Fibroblast of lung (primary cell): ENCODE results near the gene FLNB. TPM values are rescaled to one million over a fixed set of nuclear protein-coding genes. Genes with fewer than 3 reads are reported as not detected.

Experiments used
- DNase-seq, 2 donors: peaks; one replicate each; pipeline versions ENCODE4 v3.0.0 to v3.0.0-alpha.2; 2010; ENCODE audit warnings: low read depth in 2 of 2
- H2AFZ ChIP-seq: 2 replicates; pipeline ENCODE4 v1.5.1; 2012; ENCODE audit warnings: low read length, control low read depth, inconsistent platforms
- H3K27ac ChIP-seq: 2 replicates; pipeline ENCODE4 v1.5.1; 2011; ENCODE audit warnings: low read length, control low read depth; ENCODE audit not compliant: insufficient read depth
- H3K27me3 ChIP-seq: 2 replicates; pipeline ENCODE4 v1.5.1; 2011; ENCODE audit warnings: mild to moderate bottlenecking, low read length; ENCODE audit not compliant: control insufficient read depth, insufficient read depth
- H3K36me3 ChIP-seq: 2 replicates; pipeline ENCODE4 v1.5.1; 2011; ENCODE audit warnings: low read length; ENCODE audit not compliant: control insufficient read depth, insufficient read depth
- H3K4me1 ChIP-seq: 2 replicates; pipeline ENCODE4 v1.5.1; 2011; ENCODE audit warnings: low read length; ENCODE audit not compliant: control insufficient read depth, insufficient read depth; ENCODE audit errors: extremely low read depth
- H3K4me2 ChIP-seq: 2 replicates; pipeline ENCODE4 v1.5.1; 2011; ENCODE audit warnings: low read length, control low read depth; ENCODE audit not compliant: insufficient read depth; ENCODE audit errors: extremely low read depth
- H3K4me3 ChIP-seq, 4 experiments: fragments of 200-600 bp in 1 of 4; sonication (generic) in 1 of 4; replicated peaks in 1 of 4; 2 replicates each; pipeline ENCODE4 v1.5.1; 2011 to 2016; ENCODE audit warnings: low read length in 4 of 4, low read depth in 3 of 4, mild to moderate bottlenecking in 3 of 4, control low read depth in 2 of 4, inconsistent platforms in 1 of 4, mixed read lengths in 1 of 4; ENCODE audit not compliant: insufficient read depth in 1 of 4; ENCODE audit errors: control extremely low read depth in 1 of 4
- H3K79me2 ChIP-seq: 2 replicates; pipeline ENCODE4 v1.5.1; 2012; ENCODE audit warnings: mild to moderate bottlenecking, low read length, inconsistent platforms; ENCODE audit not compliant: control insufficient read depth, insufficient read depth
- H3K9ac ChIP-seq: 2 replicates; pipeline ENCODE4 v1.5.1; 2011; ENCODE audit warnings: mild to moderate bottlenecking, low read length, control low read depth; ENCODE audit not compliant: insufficient read depth
- H3K9me3 ChIP-seq: 2 replicates; pipeline ENCODE4 v1.5.1; 2012; ENCODE audit warnings: low read depth, low read length; ENCODE audit not compliant: control insufficient read depth, insufficient read depth
- H4K20me1 ChIP-seq: 2 replicates; pipeline ENCODE4 v1.5.1; 2011; ENCODE audit warnings: low read length; ENCODE audit not compliant: control insufficient read depth, insufficient read depth; ENCODE audit errors: extremely low read depth
- CTCF ChIP-seq, 2 donors: IDR thresholded peaks in 1 of 2; conservative IDR thresholded peaks in 1 of 2; 1 replicate in 1 of 2; 2 replicates in 1 of 2; pipeline ENCODE4 v1.5.1; 2011 to 2012; ENCODE audit warnings: low read length in 2 of 2, control low read depth in 1 of 2, inconsistent platforms in 1 of 2, low read depth in 1 of 2, mild to moderate bottlenecking in 1 of 2
- EZH2 ChIP-seq: IDR thresholded peaks from 2 replicates; pipeline ENCODE4 v1.5.1; 2012; ENCODE audit warnings: low read length, control low read depth, mild to moderate bottlenecking; ENCODE audit errors: missing control alignments
- polyA plus RNA-seq, 2 donors: library from polyadenylated mRNA; depleted of rRNA in 1 of 2; stranded (reverse) in 1 of 2; unstranded in 1 of 2; fragments of >200 nt; gene quantifications; 2 replicates each; pipeline ENCODE4 v1.2.1, GENCODE V29; 2011 to 2012; ENCODE audit warnings: missing spikeins in 1 of 2
- total RNA-seq: library from RNA; depleted of rRNA; stranded (reverse); fragments of >200 nt; gene quantifications from 2 replicates; pipeline ENCODE4 v1.2.1, GENCODE V29; 2014

The FLNB gene
- total and polyA plus RNA-seq, 2 donors (not counting 1 experiment from before 2014, with no cell fraction given): 81.7 to 105 TPM

GRCh38 chr3:58058361-58059263 lies 50.4 kb downstream of the FLNB start:
- H3K36me3 ChIP-seq: no peaks in the 10 kb centered on the region
- no peak overlapping the region for H2AFZ ChIP-seq
- no peaks in the 10 kb centered on the region for H3K9me3 ChIP-seq
- peak overlapping the region; percentile 85 for H3K27ac ChIP-seq
- peaks cover 57% of the 10 kb centered on the region for H3K79me2 ChIP-seq
- DNase-seq: peak; percentile 43 to 83
- H3K4me3 ChIP-seq: no peak overlapping the region
- peak overlapping the region; percentile 20 for H3K9ac ChIP-seq
- no peaks in the 10 kb centered on the region for H3K27me3 ChIP-seq
- no peak for TF ChIP-seq EZH2
- no peak for TF ChIP-seq CTCF (conservative IDR thresholded peaks at IDR 0.05 in 1 of 2, IDR thresholded peaks at IDR 0.05 in 1 of 2; ENCODE audit: low read depth in 1 of 2, low read length in 2 of 2)
- H3K4me2 ChIP-seq: peak overlapping the region; percentile 59
- peaks cover 27% of the 10 kb centered on the region for H3K4me1 ChIP-seq
- H4K20me1 ChIP-seq: no peaks in the 10 kb centered on the region

GRCh38 chr3:58059349-58060321 lies 51.4 kb downstream of the FLNB start:
- Histone ChIP-seq H3K79me2 (peaks cover 52% of the 10 kb centered on the region), H3K27ac (peak overlapping the region; percentile 85), H2AFZ (no peak overlapping the region), H3K9me3 (no peaks in the 10 kb centered on the region), H3K9ac (peak overlapping the region; percentile 20), H3K4me2 (peak overlapping the region; percentile 59), H3K4me3 (peak overlapping the region in 2 of 4 experiments; percentile 1 to 18), H3K36me3 (no peaks in the 10 kb centered on the region), H4K20me1 (no peaks in the 10 kb centered on the region), H3K4me1 (peaks cover 27% of the 10 kb centered on the region), H3K27me3 (no peaks in the 10 kb centered on the region)
- DNase-seq: peak; percentile 91 to 95
- TF ChIP-seq CTCF (conservative IDR thresholded peaks at IDR 0.05 in 1 of 2, IDR thresholded peaks at IDR 0.05 in 1 of 2; ENCODE audit: low read depth in 1 of 2, low read length in 2 of 2) (no peak), EZH2 (no peak)

GRCh38 chr3:58062472-58062871 lies 54.2 kb downstream of the FLNB start:
- Histone ChIP-seq H3K4me1 (peaks cover 30% of the 10 kb centered on the region), H4K20me1 (no peaks in the 10 kb centered on the region), H2AFZ (no peak overlapping the region), H3K27me3 (no peaks in the 10 kb centered on the region), H3K36me3 (no peaks in the 10 kb centered on the region), H3K4me3 (no peak overlapping the region), H3K27ac (no peak overlapping the region), H3K4me2 (no peak overlapping the region), H3K9me3 (no peaks in the 10 kb centered on the region), H3K79me2 (peaks cover 45% of the 10 kb centered on the region), H3K9ac (no peak overlapping the region)
- no peak for TF ChIP-seq EZH2
- no peak for TF ChIP-seq CTCF (conservative IDR thresholded peaks at IDR 0.05 in 1 of 2, IDR thresholded peaks at IDR 0.05 in 1 of 2; ENCODE audit: low read depth in 1 of 2, low read length in 2 of 2)
- DNase-seq: peak in 1 of 2 donors; percentile 51
